HepG2 (cell line): ENCODE measurements around the gene ARHGEF40. TPM values are rescaled to one million over a fixed set of nuclear protein-coding genes. Genes with fewer than 3 reads are reported as not detected.

Experiments
- CHD4 ChIP-seq: fragments of 200-600 bp; sonication (generic); IDR thresholded peaks from 2 replicates; pipeline ENCODE4 v1.7.0; 2017; ENCODE audit warnings: mild to moderate bottlenecking, low read length, borderline replicate concordance
- CREB3 ChIP-seq: sonication (generic); formaldehyde crosslinking; IDR thresholded peaks from 2 replicates; pipeline ENCODE4 v1.5.0; 2020; ENCODE audit warnings: missing genetic modification reagents
- DMTF1 ChIP-seq: sonication (generic); formaldehyde crosslinking; IDR thresholded peaks from 2 replicates; pipeline ENCODE4 v1.4.0; 2020; ENCODE audit warnings: mild to moderate bottlenecking, missing genetic modification reagents
- FOXO4 ChIP-seq: sonication (generic); formaldehyde crosslinking; conservative IDR thresholded peaks from 2 replicates; pipeline ENCODE4 v1.8.1; 2023; ENCODE audit warnings: missing genetic modification reagents
- MAZ ChIP-seq, 2 experiments: sonication (generic) in 1 of 2; formaldehyde crosslinking in 1 of 2; IDR thresholded peaks; 2 replicates each; pipeline versions ENCODE4 v1.5.0 to v1.6.1; 2012 to 2020; ENCODE audit warnings: low read depth in 2 of 2, mild to moderate bottlenecking in 2 of 2, borderline replicate concordance in 1 of 2, improper control_type of control experiment in 1 of 2, low read length in 1 of 2, missing genetic modification reagents in 1 of 2, moderate library complexity in 1 of 2
- NFYB ChIP-seq: sonication (generic); formaldehyde crosslinking; IDR thresholded peaks from 2 replicates; pipeline ENCODE4 v1.4.0; 2020; ENCODE audit warnings: missing genetic modification reagents
- NR0B2 ChIP-seq: sonication (generic); formaldehyde crosslinking; IDR thresholded peaks from 2 replicates; pipeline ENCODE4 v1.4.0; 2020; ENCODE audit warnings: mild to moderate bottlenecking, missing genetic modification reagents
- PLSCR1 ChIP-seq: sonication (generic); formaldehyde crosslinking; IDR thresholded peaks from 2 replicates; pipeline ENCODE4 v1.5.0; 2020; ENCODE audit warnings: missing genetic modification reagents, mild to moderate bottlenecking, borderline replicate concordance
- RAD51 ChIP-seq: fragments of 450-650 bp; IDR thresholded peaks from 2 replicates; pipeline ENCODE4 v1.6.1; 2016; ENCODE audit warnings: borderline replicate concordance
- REST ChIP-seq, 2 experiments: IDR thresholded peaks; 2 replicates each; pipeline ENCODE4 v1.6.1; 2011 to 2012; ENCODE audit warnings: low read length in 2 of 2, borderline replicate concordance in 1 of 2, low read depth in 1 of 2, mild to moderate bottlenecking in 1 of 2, moderate library complexity in 1 of 2
- SPEN ChIP-seq: sonication (generic); formaldehyde crosslinking; IDR thresholded peaks from 2 replicates; pipeline ENCODE4 v1.5.1; 2020; ENCODE audit warnings: low read depth, mild to moderate bottlenecking, missing genetic modification reagents
- YY1 ChIP-seq: IDR thresholded peaks from 2 replicates; pipeline ENCODE4 v1.6.1; 2011; ENCODE audit warnings: low read length, low read depth, moderate library complexity, mild to moderate bottlenecking; ENCODE audit not compliant: insufficient read depth, insufficient replicate concordance
- ZNF160 ChIP-seq: sonication (generic); formaldehyde crosslinking; IDR thresholded peaks from 2 replicates; pipeline ENCODE4 v1.8.0; 2022; ENCODE audit warnings: mild to moderate bottlenecking, inconsistent platforms, missing genetic modification reagents
- ZNF512 ChIP-seq: sonication (generic); formaldehyde crosslinking; IDR thresholded peaks from 2 replicates; pipeline ENCODE4 v1.4.0; 2020; ENCODE audit warnings: mild to moderate bottlenecking, missing genetic modification reagents
- polyA plus RNA-seq, 8 experiments: library from polyadenylated mRNA; depleted of rRNA in 3 of 8; stranded (reverse) in 7 of 8; unstranded in 1 of 8; fragments of >200 nt; fragmentation: Illumina TruSeq in 4 of 8; extraction: Trizol in 4 of 8; gene quantifications; 2 replicates each; pipeline versions ENCODE4 v1.2.1 to v1.2.3, GENCODE V29; 2011 to 2016; ENCODE audit warnings: low read depth in 4 of 8, missing spikeins in 1 of 8, mixed read lengths in 1 of 8; ENCODE audit not compliant: insufficient read depth in 1 of 8
- total RNA-seq, 5 experiments: library from RNA; depleted of rRNA; stranded (reverse); fragments of >200 nt; fragmentation: Illumina TruSeq; extraction: Trizol; gene quantifications; 2 replicates each; pipeline ENCODE4 v1.2.3, GENCODE V29; 2016; ENCODE audit warnings: low read depth in 1 of 5

Gene ARHGEF40
- total and polyA plus RNA-seq, 2 of the 13 experiments (the other 11 are each of a cell fraction or from before 2014, with no cell fraction given) = 28.1 to 78.1 TPM

GRCh38 chr14:21092273-21093011 is 22.3 kb downstream of the ARHGEF40 start (continued):
- TF ChIP-seq NR0B2 (no peak; the same call in 1 of the 2 replicates), REST (IDR thresholded peaks at IDR 0.05; ENCODE audit: borderline replicate concordance in 1 of 2, low read depth in 1 of 2, low read length in 2 of 2) (no peak), NFYB (CRISPR knock-in tag) (peak; percentile 28; the same call in 1 of the 2 replicates), RAD51 (no peak), YY1 (peak; percentile 89), FOXO4 (no peak), SPEN (peak; percentile 92), ZNF160 (peak; percentile 72; the same call in 1 of the 2 replicates), CREB3 (CRISPR knock-in tag) (no peak), PLSCR1 (CRISPR knock-in tag) (no peak), MAZ (IDR thresholded peaks at IDR 0.05; ENCODE audit: borderline replicate concordance, low read depth, low read length) (peak; percentile 41; the same call in 1 of the 2 replicates), MAZ (CRISPR knock-in tag; IDR thresholded peaks at IDR 0.05; ENCODE audit: low read depth) (peak; percentile 98), ZNF512 (CRISPR knock-in tag) (peak; percentile 83; the same call in 1 of the 2 replicates), CHD4 (no peak), DMTF1 (CRISPR knock-in tag) (no peak)
